ENCODE measurements around the gene PIP5K1C. TPM values are rescaled to one million over a fixed set of nuclear protein-coding genes. Genes with fewer than 3 reads are reported as not detected.

The PIP5K1C gene
- total RNA-seq, 4 donors from 2014 or later, result 12.0 to 25.3 (median 15.2) TPM

DNA sequence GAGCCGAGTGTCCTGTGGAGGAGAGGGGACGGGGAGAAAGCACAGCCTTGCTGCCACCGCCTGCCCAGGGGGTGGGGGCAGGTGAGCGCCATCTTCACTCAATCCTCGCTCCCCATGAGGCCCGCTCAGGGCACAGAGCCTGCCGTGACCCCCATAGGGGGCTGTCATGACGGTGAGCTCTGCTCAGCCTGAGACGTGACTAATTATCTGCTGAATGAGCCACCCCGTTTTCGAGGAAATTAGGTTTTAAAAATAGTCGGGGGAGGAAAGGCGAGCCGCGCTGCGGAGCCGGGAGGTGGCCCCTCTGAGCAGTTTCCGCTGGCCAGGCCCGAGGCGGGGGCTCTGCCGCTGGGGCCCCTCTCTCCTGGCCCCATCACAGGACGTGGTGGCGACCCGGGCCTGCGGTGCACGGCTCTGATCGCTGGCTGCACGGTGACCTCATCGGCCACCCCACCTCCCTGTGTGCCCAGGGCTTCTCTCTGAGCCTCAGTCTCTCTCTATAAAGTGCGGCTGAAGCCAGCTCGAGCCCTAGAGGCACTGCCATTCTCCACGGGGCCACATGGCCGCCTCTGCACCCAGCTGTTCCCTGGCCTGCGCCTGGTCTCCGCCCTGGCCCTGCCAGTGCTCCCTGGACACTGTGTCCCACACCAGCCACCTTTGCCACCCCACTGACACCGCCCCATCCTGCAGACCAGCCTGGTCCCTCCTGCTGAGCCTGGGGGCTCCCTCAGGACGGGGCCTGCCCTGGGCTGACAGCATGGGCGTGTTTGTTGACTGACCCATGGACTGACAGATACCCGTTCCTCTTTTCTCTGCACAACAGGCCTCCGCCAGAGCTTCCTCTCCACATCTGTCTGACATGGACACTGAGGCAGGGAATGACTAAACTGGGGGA lies 28.3 kb downstream of the PIP5K1C start:
- Histone ChIP-seq H3K27me3 (no peaks in the 10 kb centered on the region), H3K36me3 (peaks cover 0 to 3% (median 0%) of the 10 kb centered on the region in 3 donors), H3K4me3 (peak overlapping the region in 3 of 4 donors; percentile 15 to 58 (median 31)), H3K27ac (peak overlapping the region; percentile 82 to 98 (median 93)), H3K4me1 (peaks cover 23 to 80% (median 41%) of the 10 kb centered on the region in 3 donors), H3K9me3 (no peaks in the 10 kb centered on the region)
- 56 to 67% methylated on average over 11 to 12 of the region's 40 CpGs for WGBS, 2 donors
- TF ChIP-seq POLR2A (IDR thresholded peaks at IDR 0.05) (no peak), CTCF (IDR thresholded peaks at IDR 0.05) (peak in 2 of 6 experiments; percentile 2 to 9)
- intact Hi-C loops (cut with DNase I), result no loop called here
- no peak for DNase-seq

- Histone ChIP-seq H3K36me3 (peaks cover 0 to 6% (median 0%) of the 10 kb centered on the region in 3 donors), H3K27me3 (no peaks in the 10 kb centered on the region), H3K27ac (peak overlapping the region; percentile 82 to 98 (median 93)), H3K4me3 (peak overlapping the region in 3 of 4 donors; percentile 15 to 58 (median 31)), H3K4me1 (peaks cover 25 to 86% (median 43%) of the 10 kb centered on the region in 3 donors), H3K9me3 (no peaks in the 10 kb centered on the region)
- TF ChIP-seq CTCF (IDR thresholded peaks at IDR 0.05) (no peak), POLR2A (IDR thresholded peaks at IDR 0.05) (peak in 2 of 4 donors; percentile 35 to 40)
- WGBS, 2 donors, result 59 to 68% methylated on average over 6 to 10 of the region's 45 CpGs
- intact Hi-C loops (cut with DNase I), result no loop called here
- DNase-seq, result no peak
Measured at GRCh38 chr19:3670796-3671679, 29.2 kb downstream of the PIP5K1C start.

- intact Hi-C loops (cut with DNase I), result loop anchor here (5.0 kb wide), 1 partner anchor 32 kb away; the partner anchor contains the start of gene PIP5K1C
Measured at GRCh38 chr19:3669947-3670795, 30.1 kb downstream of the PIP5K1C start.

More at GRCh38 chr19:3669947-3670795, 30.1 kb downstream of the PIP5K1C start:
- Histone ChIP-seq H3K27me3 (no peaks in the 10 kb centered on the region), H3K36me3 (peaks cover 0 to 10% (median 0%) of the 10 kb centered on the region in 3 donors), H3K4me1 (peaks cover 26 to 82% (median 47%) of the 10 kb centered on the region in 3 donors), H3K4me3 (peak overlapping the region in 3 of 4 donors; percentile 15 to 58 (median 31)), H3K9me3 (no peaks in the 10 kb centered on the region), H3K27ac (peak overlapping the region; percentile 82 to 98 (median 93))
- 40 to 57% methylated on average over 2 to 14 of the region's 33 CpGs for WGBS, 2 donors
- DNase-seq, result no peak
- TF ChIP-seq CTCF (IDR thresholded peaks at IDR 0.05), result no peak
- peak in 2 of 4 donors; percentile 58 to 71 for TF ChIP-seq POLR2A (IDR thresholded peaks at IDR 0.05)

Measured in esophagus squamous epithelium (tissue), 5 donors.